Gastroesophageal sphincter (tissue), 3 donors: ENCODE results near the gene NIPAL4.
A peak's percentile ranks its signal among the peaks of the same experiment; 100 is the strongest.

Experiments
- CTCF ChIP-seq, 4 experiments: fragments of 200-600 bp in 2 of 4; fragments of 450-650 bp in 2 of 4; sonication (generic) in 1 of 4; IDR thresholded peaks; one replicate each; pipeline ENCODE4 v1.5.1; 2017 to 2019; ENCODE audit warnings: antibody characterized with exemption in 4 of 4, mild to moderate bottlenecking in 2 of 4, moderate library complexity in 2 of 4
- POLR2AphosphoS5 ChIP-seq: sonication (generic); formaldehyde crosslinking; IDR thresholded peaks from one replicate; pipeline ENCODE4 v1.6.1; 2017; ENCODE audit warnings: antibody characterized with exemption

- TF ChIP-seq CTCF (IDR thresholded peaks at IDR 0.05) (no peak), POLR2AphosphoS5 (peak; percentile 83)
Measured at GRCh38 chr5:157523976-157524375, 64.0 kb downstream of the NIPAL4 start.
